DND-41 (cell line): Measurements from ENCODE around the gene EYS.

Experiments
- ATAC-seq: fragments of 200-7000 bp; cut with Tn5 transposase; 3 replicates; pipeline ENCODE4 v1.9.1; 2021; ENCODE audit warnings: low read depth; ENCODE audit not compliant: insufficient read depth
- DNase-seq: peaks from one replicate; pipeline ENCODE4 v3.0.0-alpha.2; 2020
- H2AFZ ChIP-seq: 2 replicates; pipeline ENCODE4 v1.6.0; 2012; ENCODE audit warnings: low read depth, low read length
- H3K27ac ChIP-seq: 2 replicates; pipeline ENCODE4 v1.5.1; 2012; ENCODE audit warnings: low read length, inconsistent platforms
- H3K27me3 ChIP-seq: fragments of 200-600 bp; sonication (generic); 2 replicates; pipeline ENCODE4 v1.6.0; 2012; ENCODE audit warnings: low read length, mild to moderate bottlenecking, inconsistent platforms; ENCODE audit not compliant: insufficient read depth, poor library complexity
- H3K36me3 ChIP-seq: 2 replicates; pipeline ENCODE4 v1.5.1; 2012; ENCODE audit warnings: low read length, inconsistent platforms; ENCODE audit not compliant: insufficient read depth
- H3K4me1 ChIP-seq: 2 replicates; pipeline ENCODE4 v1.5.1; 2012; ENCODE audit warnings: mild to moderate bottlenecking, low read length; ENCODE audit not compliant: insufficient read depth
- H3K4me2 ChIP-seq: 2 replicates; pipeline ENCODE4 v1.6.0; 2012; ENCODE audit warnings: mild to moderate bottlenecking, moderate library complexity, low read length, inconsistent platforms; ENCODE audit not compliant: insufficient read depth
- H3K4me3 ChIP-seq, 2 experiments: fragments of 200-600 bp in 1 of 2; shearing (Covaris generic) in 1 of 2; 2 replicates each; pipeline ENCODE4 v1.5.1; 2012 to 2016; ENCODE audit warnings: inconsistent platforms in 2 of 2, low read length in 2 of 2, mild to moderate bottlenecking in 2 of 2, low read depth in 1 of 2, moderate library complexity in 1 of 2
- H3K79me2 ChIP-seq: 2 replicates; pipeline ENCODE4 v1.6.0; 2012; ENCODE audit warnings: low read length, inconsistent platforms; ENCODE audit not compliant: insufficient read depth
- H3K9ac ChIP-seq: 2 replicates; pipeline ENCODE4 v1.6.0; 2012; ENCODE audit warnings: low read depth, mild to moderate bottlenecking, inconsistent platforms, low read length, moderate library complexity
- H3K9me3 ChIP-seq: 2 replicates; pipeline ENCODE4 v1.5.1; 2012; ENCODE audit warnings: low read length, moderate library complexity, mild to moderate bottlenecking, inconsistent platforms; ENCODE audit not compliant: insufficient read depth, severe bottlenecking
- H4K20me1 ChIP-seq: 2 replicates; pipeline ENCODE4 v1.6.0; 2012; ENCODE audit warnings: low read length; ENCODE audit not compliant: insufficient read depth
- EZH2 ChIP-seq: IDR thresholded peaks from 3 replicates; pipeline ENCODE4 v1.6.1; 2012; ENCODE audit warnings: borderline replicate concordance, low read depth, mild to moderate bottlenecking, moderate library complexity, low read length, inconsistent platforms; ENCODE audit not compliant: severe bottlenecking
- TF ChIP-seq, protein P1 (sequence below): IDR thresholded peaks from 2 replicates; pipeline ENCODE4 v1.5.1; 2012; ENCODE audit warnings: borderline replicate concordance, low read length, moderate library complexity, mild to moderate bottlenecking; ENCODE audit not compliant: poor library complexity, severe bottlenecking; ENCODE audit errors: extremely low read depth

EYS gene

DNA sequence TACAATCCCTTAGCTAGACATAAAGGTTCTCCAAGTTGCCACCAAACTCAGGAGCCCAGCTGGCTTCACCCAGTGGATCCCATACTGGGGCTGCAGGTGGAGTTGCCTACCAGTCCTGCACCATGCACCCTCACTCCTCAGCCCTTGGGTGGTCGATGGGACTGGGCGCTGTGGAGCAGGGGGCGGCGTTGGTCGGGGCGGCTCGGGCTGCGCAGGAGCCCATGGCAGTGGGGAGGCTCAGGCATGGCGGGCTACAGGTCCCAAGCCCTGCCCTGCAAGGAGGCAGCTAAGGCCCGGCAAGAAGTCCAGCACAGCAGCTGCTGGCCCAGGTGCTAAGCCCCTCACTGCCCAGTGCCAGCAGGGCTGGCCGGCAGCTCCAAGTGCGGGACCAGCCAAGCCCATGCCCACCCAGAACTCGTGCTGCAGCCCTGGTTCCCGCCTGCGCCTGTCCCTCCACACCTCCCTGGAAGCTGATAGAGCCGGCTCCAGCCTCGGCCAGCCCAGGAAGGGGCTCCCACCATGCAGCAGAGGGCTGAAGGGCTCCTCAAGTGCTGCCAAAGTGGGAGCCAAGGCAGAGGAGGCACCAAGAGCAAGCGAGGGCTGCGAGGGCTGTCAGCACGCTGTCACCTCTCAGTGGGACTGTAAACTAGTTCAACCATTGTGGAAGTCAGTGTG is 1159.3 kb downstream of the EYS start:
- DNase-seq (no peak), ATAC-seq (no peak)
- Histone ChIP-seq H3K9me3 (no peaks in the 10 kb centered on the region), H3K79me2 (no peaks in the 10 kb centered on the region), H3K4me3 (no peak overlapping the region), H3K4me2 (no peak overlapping the region), H3K4me1 (no peaks in the 10 kb centered on the region), H2AFZ (no peak overlapping the region), H3K36me3 (no peaks in the 10 kb centered on the region), H4K20me1 (no peaks in the 10 kb centered on the region), H3K27ac (no peak overlapping the region), H3K9ac (no peak overlapping the region), H3K27me3 (no peaks in the 10 kb centered on the region)
- no peak for TF ChIP-seq EZH2
- TF ChIP-seq, protein P1, sequence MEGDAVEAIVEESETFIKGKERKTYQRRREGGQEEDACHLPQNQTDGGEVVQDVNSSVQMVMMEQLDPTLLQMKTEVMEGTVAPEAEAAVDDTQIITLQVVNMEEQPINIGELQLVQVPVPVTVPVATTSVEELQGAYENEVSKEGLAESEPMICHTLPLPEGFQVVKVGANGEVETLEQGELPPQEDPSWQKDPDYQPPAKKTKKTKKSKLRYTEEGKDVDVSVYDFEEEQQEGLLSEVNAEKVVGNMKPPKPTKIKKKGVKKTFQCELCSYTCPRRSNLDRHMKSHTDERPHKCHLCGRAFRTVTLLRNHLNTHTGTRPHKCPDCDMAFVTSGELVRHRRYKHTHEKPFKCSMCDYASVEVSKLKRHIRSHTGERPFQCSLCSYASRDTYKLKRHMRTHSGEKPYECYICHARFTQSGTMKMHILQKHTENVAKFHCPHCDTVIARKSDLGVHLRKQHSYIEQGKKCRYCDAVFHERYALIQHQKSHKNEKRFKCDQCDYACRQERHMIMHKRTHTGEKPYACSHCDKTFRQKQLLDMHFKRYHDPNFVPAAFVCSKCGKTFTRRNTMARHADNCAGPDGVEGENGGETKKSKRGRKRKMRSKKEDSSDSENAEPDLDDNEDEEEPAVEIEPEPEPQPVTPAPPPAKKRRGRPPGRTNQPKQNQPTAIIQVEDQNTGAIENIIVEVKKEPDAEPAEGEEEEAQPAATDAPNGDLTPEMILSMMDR, result no peak

DNA sequence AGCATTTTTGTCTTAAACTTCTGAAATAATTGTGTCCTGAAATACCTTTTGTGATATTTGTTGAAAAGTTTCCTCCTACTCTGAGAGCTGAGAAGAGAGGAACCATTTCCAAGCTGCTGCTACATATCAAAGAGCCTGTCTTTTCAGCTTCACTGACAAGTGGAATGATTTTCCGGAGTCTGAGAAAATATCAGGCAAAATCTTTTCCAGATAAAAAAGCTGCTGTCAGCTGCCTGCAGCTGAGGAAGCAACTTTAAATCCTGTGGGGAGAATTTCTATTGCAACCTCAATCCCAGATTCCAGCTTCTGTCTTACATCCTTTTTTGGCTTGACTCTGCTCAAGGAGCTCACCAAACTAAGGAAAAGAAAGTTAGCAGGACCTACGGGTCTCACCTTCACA is 1167.1 kb downstream of the EYS start:
- Histone ChIP-seq H3K36me3 (no peaks in the 10 kb centered on the region), H3K27me3 (no peaks in the 10 kb centered on the region), H3K4me1 (no peaks in the 10 kb centered on the region), H2AFZ (no peak overlapping the region), H4K20me1 (no peaks in the 10 kb centered on the region), H3K4me3 (no peak overlapping the region), H3K27ac (no peak overlapping the region), H3K9me3 (no peaks in the 10 kb centered on the region), H3K79me2 (no peaks in the 10 kb centered on the region), H3K9ac (no peak overlapping the region), H3K4me2 (no peak overlapping the region)
- DNase-seq (no peak), ATAC-seq (no peak)
- TF ChIP-seq, protein P1, result no peak

DNA sequence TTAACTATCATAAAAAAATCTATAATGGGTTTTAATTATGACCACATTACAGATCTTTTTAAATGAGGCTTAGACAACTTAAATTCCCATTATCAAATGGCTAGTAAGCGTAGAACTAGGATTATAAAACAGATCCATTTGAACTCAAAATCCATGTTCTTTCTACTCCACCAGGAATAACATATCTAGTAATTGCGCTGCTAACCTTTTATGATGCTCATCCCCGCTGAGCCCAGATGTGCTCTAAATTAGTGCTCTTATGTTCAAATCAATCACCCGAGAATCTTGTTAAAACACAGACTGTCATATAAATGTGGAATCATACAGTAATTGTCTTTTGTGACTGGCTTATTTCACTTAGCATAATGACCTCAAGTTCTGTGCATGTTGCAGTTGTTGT is 1168.3 kb downstream of the EYS start:
- Histone ChIP-seq H3K4me3 (no peak overlapping the region), H3K79me2 (no peaks in the 10 kb centered on the region), H3K4me1 (no peaks in the 10 kb centered on the region), H3K4me2 (no peak overlapping the region), H3K27me3 (no peaks in the 10 kb centered on the region), H3K9me3 (no peaks in the 10 kb centered on the region), H4K20me1 (no peaks in the 10 kb centered on the region), H3K9ac (no peak overlapping the region), H3K27ac (no peak overlapping the region), H3K36me3 (no peaks in the 10 kb centered on the region), H2AFZ (no peak overlapping the region)
- TF ChIP-seq, protein P1, result no peak
- TF ChIP-seq EZH2, result no peak
- no peak for ATAC-seq
- no peak for DNase-seq

DNA sequence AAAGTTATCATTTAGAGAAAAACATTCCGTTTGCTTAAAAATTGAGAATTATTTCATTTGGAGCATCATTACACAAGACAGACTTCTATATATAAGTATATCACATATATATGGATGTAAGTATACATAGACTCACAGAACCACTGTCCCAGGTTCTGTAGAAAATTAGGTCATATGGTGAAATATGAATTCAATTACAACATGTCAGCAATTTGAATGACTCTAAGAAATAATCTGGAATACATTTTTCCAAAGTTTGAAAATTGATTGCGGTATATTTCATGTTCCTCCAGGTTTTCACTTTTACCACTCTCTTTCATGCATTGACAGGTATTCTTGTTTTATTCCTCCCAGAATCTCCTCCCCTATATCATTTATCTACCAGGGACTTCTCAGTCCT is 1179.1 kb downstream of the EYS start:
- H3K79me2 ChIP-seq, result no peaks in the 10 kb centered on the region
- H3K4me2 ChIP-seq, result no peak overlapping the region
- no peak overlapping the region for H3K27ac ChIP-seq
- TF ChIP-seq, protein P1, result no peak
- no peak for TF ChIP-seq EZH2
- no peaks in the 10 kb centered on the region for H3K36me3 ChIP-seq
- H3K27me3 ChIP-seq, result no peaks in the 10 kb centered on the region
- no peaks in the 10 kb centered on the region for H4K20me1 ChIP-seq
- no peaks in the 10 kb centered on the region for H3K9me3 ChIP-seq
- no peak for DNase-seq
- H2AFZ ChIP-seq, result no peak overlapping the region
- H3K4me1 ChIP-seq, result no peaks in the 10 kb centered on the region
- H3K9ac ChIP-seq, result no peak overlapping the region
- no peak for ATAC-seq
- H3K4me3 ChIP-seq, result no peak overlapping the region
